GM23248 (cell line): Measurements from ENCODE around the gene HADHB.

ENCODE experiments used
- EZH2 ChIP-seq: fragments of 200-600 bp; sonication (generic); IDR thresholded peaks from 2 replicates; pipeline ENCODE4 v1.6.1; 2018; ENCODE audit warnings: antibody characterized with exemption, mild to moderate bottlenecking; ENCODE audit not compliant: insufficient read depth, poor library complexity, severe bottlenecking
- EZH2phosphoT487 ChIP-seq: fragments of 200-600 bp; sonication (generic); IDR thresholded peaks from 2 replicates; pipeline ENCODE4 v1.6.1; 2018; ENCODE audit warnings: antibody characterized with exemption, moderate library complexity, mild to moderate bottlenecking, low read depth; ENCODE audit not compliant: insufficient read depth

- TF ChIP-seq EZH2 = no peak
- TF ChIP-seq EZH2phosphoT487 = no peak
Measured at GRCh38 chr2:26297061-26297460, 52.3 kb downstream of the HADHB start.
